ENCODE data around the gene DCT. TPM values are rescaled to one million over a fixed set of nuclear protein-coding genes. Genes with fewer than 3 reads are reported as not detected.
"Not testable (repeated sequence)": the region's sequence is repeated elsewhere in the genome, so short reads cannot be mapped to it uniquely, and the experiment has no call there.

DCT gene
- total RNA-seq (2014; rRNA removed; shearing (Covaris generic)), result 0.04 TPM in 1 of 2 replicates, not detected in the other

- no peak for DNase-seq
- Histone ChIP-seq H3K36me3 (replicated peaks; ENCODE audit: control insufficient read depth, insufficient read depth, low read length) (no peaks in the 10 kb centered on the region), H3K4me3 (ENCODE audit: insufficient read depth, low read depth, low read length) (no peak within 1 kb of the TSS), H3K27me3 (ENCODE audit: control insufficient read depth, insufficient read depth, low read length) (no peaks in the 10 kb centered on the region)
Observed at GRCh38 chr13:94479616-94480015, at the start of gene DCT. Gene DCT, minus strand, starts transcription at chr13:94479682. Its CDS starts 427 bp downstream, at chr13:94479255.

- H3K4me3 ChIP-seq (ENCODE audit: insufficient read depth, low read depth, low read length); H3K27me3 ChIP-seq (ENCODE audit: control insufficient read depth, insufficient read depth, low read length); DNase-seq; H3K36me3 ChIP-seq (replicated peaks; ENCODE audit: control insufficient read depth, insufficient read depth, low read length): not testable (repeated sequence)
Observed at GRCh38 chr13:94526956-94527355, 47.5 kb upstream of the DCT start.

- no peak for DNase-seq
- no peaks in the 10 kb centered on the region for H3K27me3 ChIP-seq (ENCODE audit: control insufficient read depth, insufficient read depth, low read length)
Observed at GRCh38 chr13:94525781-94526180, 46.3 kb upstream of the DCT start.

GRCh38 chr13:94524407-94524806 lies 44.9 kb upstream of the DCT start:
- no peak for DNase-seq
- Histone ChIP-seq H3K4me3 (ENCODE audit: insufficient read depth, low read depth, low read length) (no peak overlapping the region), H3K27me3 (ENCODE audit: control insufficient read depth, insufficient read depth, low read length) (no peaks in the 10 kb centered on the region), H3K36me3 (replicated peaks; ENCODE audit: control insufficient read depth, insufficient read depth, low read length) (no peaks in the 10 kb centered on the region)

More at GRCh38 chr13:94525781-94526180, 46.3 kb upstream of the DCT start:
- H3K4me3 ChIP-seq (ENCODE audit: insufficient read depth, low read depth, low read length), result no peak overlapping the region
- no peaks in the 10 kb centered on the region for H3K36me3 ChIP-seq (replicated peaks; ENCODE audit: control insufficient read depth, insufficient read depth, low read length)

GRCh38 chr13:94520001-94520400 lies 40.5 kb upstream of the DCT start:
- Histone ChIP-seq H3K36me3 (replicated peaks; ENCODE audit: control insufficient read depth, insufficient read depth, low read length) (no peaks in the 10 kb centered on the region), H3K27me3 (ENCODE audit: control insufficient read depth, insufficient read depth, low read length) (no peaks in the 10 kb centered on the region), H3K4me3 (ENCODE audit: insufficient read depth, low read depth, low read length) (no peak overlapping the region)
- no peak for DNase-seq

GRCh38 chr13:94516456-94516855 lies 37.0 kb upstream of the DCT start:
- Histone ChIP-seq H3K36me3 (replicated peaks; ENCODE audit: control insufficient read depth, insufficient read depth, low read length) (no peaks in the 10 kb centered on the region), H3K27me3 (ENCODE audit: control insufficient read depth, insufficient read depth, low read length) (no peaks in the 10 kb centered on the region), H3K4me3 (ENCODE audit: insufficient read depth, low read depth, low read length) (no peak overlapping the region)
- DNase-seq, result no peak

- Histone ChIP-seq H3K27me3 (ENCODE audit: control insufficient read depth, insufficient read depth, low read length) (no peaks in the 10 kb centered on the region), H3K36me3 (replicated peaks; ENCODE audit: control insufficient read depth, insufficient read depth, low read length) (no peaks in the 10 kb centered on the region), H3K4me3 (ENCODE audit: insufficient read depth, low read depth, low read length) (no peak overlapping the region)
- DNase-seq, result no peak
Observed at GRCh38 chr13:94515911-94516310, 36.4 kb upstream of the DCT start.

GRCh38 chr13:94515374-94515773 lies 35.9 kb upstream of the DCT start:
- Histone ChIP-seq H3K27me3 (ENCODE audit: control insufficient read depth, insufficient read depth, low read length) (no peaks in the 10 kb centered on the region), H3K4me3 (ENCODE audit: insufficient read depth, low read depth, low read length) (no peak overlapping the region), H3K36me3 (replicated peaks; ENCODE audit: control insufficient read depth, insufficient read depth, low read length) (no peaks in the 10 kb centered on the region)
- no peak for DNase-seq

- no peaks in the 10 kb centered on the region for H3K27me3 ChIP-seq (ENCODE audit: control insufficient read depth, insufficient read depth, low read length)
- H3K4me3 ChIP-seq (ENCODE audit: insufficient read depth, low read depth, low read length), result no peak overlapping the region
- DNase-seq, result no peak
- H3K36me3 ChIP-seq (replicated peaks; ENCODE audit: control insufficient read depth, insufficient read depth, low read length), result no peaks in the 10 kb centered on the region
Observed at GRCh38 chr13:94513026-94513425, 33.5 kb upstream of the DCT start.

GRCh38 chr13:94505730-94506129 lies 26.2 kb upstream of the DCT start:
- DNase-seq, result no peak
- Histone ChIP-seq H3K36me3 (replicated peaks; ENCODE audit: control insufficient read depth, insufficient read depth, low read length) (no peaks in the 10 kb centered on the region), H3K27me3 (ENCODE audit: control insufficient read depth, insufficient read depth, low read length) (no peaks in the 10 kb centered on the region), H3K4me3 (ENCODE audit: insufficient read depth, low read depth, low read length) (no peak overlapping the region)

GRCh38 chr13:94503851-94504250 lies 24.4 kb upstream of the DCT start:
- no peaks in the 10 kb centered on the region for H3K36me3 ChIP-seq (replicated peaks; ENCODE audit: control insufficient read depth, insufficient read depth, low read length)
- no peak overlapping the region for H3K4me3 ChIP-seq (ENCODE audit: insufficient read depth, low read depth, low read length)
- H3K27me3 ChIP-seq (ENCODE audit: control insufficient read depth, insufficient read depth, low read length), result no peaks in the 10 kb centered on the region
- no peak for DNase-seq

- H3K27me3 ChIP-seq (ENCODE audit: control insufficient read depth, insufficient read depth, low read length); DNase-seq; H3K36me3 ChIP-seq (replicated peaks; ENCODE audit: control insufficient read depth, insufficient read depth, low read length); H3K4me3 ChIP-seq (ENCODE audit: insufficient read depth, low read depth, low read length): not testable (repeated sequence)
Observed at GRCh38 chr13:94498831-94499230, 19.3 kb upstream of the DCT start.

GRCh38 chr13:94495806-94496205 lies 16.3 kb upstream of the DCT start:
- Histone ChIP-seq H3K27me3 (ENCODE audit: control insufficient read depth, insufficient read depth, low read length) (no peaks in the 10 kb centered on the region), H3K4me3 (ENCODE audit: insufficient read depth, low read depth, low read length) (no peak overlapping the region), H3K36me3 (replicated peaks; ENCODE audit: control insufficient read depth, insufficient read depth, low read length) (no peaks in the 10 kb centered on the region)
- DNase-seq, result no peak

- DNase-seq, result no peak
- Histone ChIP-seq H3K36me3 (replicated peaks; ENCODE audit: control insufficient read depth, insufficient read depth, low read length) (no peaks in the 10 kb centered on the region), H3K4me3 (ENCODE audit: insufficient read depth, low read depth, low read length) (no peak overlapping the region), H3K27me3 (ENCODE audit: control insufficient read depth, insufficient read depth, low read length) (no peaks in the 10 kb centered on the region)
Observed at GRCh38 chr13:94494026-94494425, 14.5 kb upstream of the DCT start.

GRCh38 chr13:94487043-94487442 lies 7.6 kb upstream of the DCT start:
- Histone ChIP-seq H3K36me3 (replicated peaks; ENCODE audit: control insufficient read depth, insufficient read depth, low read length) (no peaks in the 10 kb centered on the region), H3K27me3 (ENCODE audit: control insufficient read depth, insufficient read depth, low read length) (no peaks in the 10 kb centered on the region), H3K4me3 (ENCODE audit: insufficient read depth, low read depth, low read length) (no peak overlapping the region)
- DNase-seq, result no peak

- Histone ChIP-seq H3K4me3 (ENCODE audit: insufficient read depth, low read depth, low read length) (no peak overlapping the region), H3K36me3 (replicated peaks; ENCODE audit: control insufficient read depth, insufficient read depth, low read length) (no peaks in the 10 kb centered on the region), H3K27me3 (ENCODE audit: control insufficient read depth, insufficient read depth, low read length) (no peaks in the 10 kb centered on the region)
- no peak for DNase-seq
Observed at GRCh38 chr13:94483970-94484369, 4.5 kb upstream of the DCT start.
